Measurements from ENCODE around the gene CBX8. TPM values are rescaled to one million over a fixed set of nuclear protein-coding genes. Genes with fewer than 3 reads are reported as not detected.
A peak's percentile ranks its signal among the peaks of the same experiment; 100 is the strongest.

CBX8 gene
- total and polyA plus RNA-seq, 2 of the 13 experiments (the other 11 are each of a cell fraction or from before 2014, with no cell fraction given) = 0.34 to 12.6 TPM

GRCh38 chr17:79821331-79822095 lies 24.6 kb upstream of the CBX8 start (continued):
- TF ChIP-seq, protein P1, sequence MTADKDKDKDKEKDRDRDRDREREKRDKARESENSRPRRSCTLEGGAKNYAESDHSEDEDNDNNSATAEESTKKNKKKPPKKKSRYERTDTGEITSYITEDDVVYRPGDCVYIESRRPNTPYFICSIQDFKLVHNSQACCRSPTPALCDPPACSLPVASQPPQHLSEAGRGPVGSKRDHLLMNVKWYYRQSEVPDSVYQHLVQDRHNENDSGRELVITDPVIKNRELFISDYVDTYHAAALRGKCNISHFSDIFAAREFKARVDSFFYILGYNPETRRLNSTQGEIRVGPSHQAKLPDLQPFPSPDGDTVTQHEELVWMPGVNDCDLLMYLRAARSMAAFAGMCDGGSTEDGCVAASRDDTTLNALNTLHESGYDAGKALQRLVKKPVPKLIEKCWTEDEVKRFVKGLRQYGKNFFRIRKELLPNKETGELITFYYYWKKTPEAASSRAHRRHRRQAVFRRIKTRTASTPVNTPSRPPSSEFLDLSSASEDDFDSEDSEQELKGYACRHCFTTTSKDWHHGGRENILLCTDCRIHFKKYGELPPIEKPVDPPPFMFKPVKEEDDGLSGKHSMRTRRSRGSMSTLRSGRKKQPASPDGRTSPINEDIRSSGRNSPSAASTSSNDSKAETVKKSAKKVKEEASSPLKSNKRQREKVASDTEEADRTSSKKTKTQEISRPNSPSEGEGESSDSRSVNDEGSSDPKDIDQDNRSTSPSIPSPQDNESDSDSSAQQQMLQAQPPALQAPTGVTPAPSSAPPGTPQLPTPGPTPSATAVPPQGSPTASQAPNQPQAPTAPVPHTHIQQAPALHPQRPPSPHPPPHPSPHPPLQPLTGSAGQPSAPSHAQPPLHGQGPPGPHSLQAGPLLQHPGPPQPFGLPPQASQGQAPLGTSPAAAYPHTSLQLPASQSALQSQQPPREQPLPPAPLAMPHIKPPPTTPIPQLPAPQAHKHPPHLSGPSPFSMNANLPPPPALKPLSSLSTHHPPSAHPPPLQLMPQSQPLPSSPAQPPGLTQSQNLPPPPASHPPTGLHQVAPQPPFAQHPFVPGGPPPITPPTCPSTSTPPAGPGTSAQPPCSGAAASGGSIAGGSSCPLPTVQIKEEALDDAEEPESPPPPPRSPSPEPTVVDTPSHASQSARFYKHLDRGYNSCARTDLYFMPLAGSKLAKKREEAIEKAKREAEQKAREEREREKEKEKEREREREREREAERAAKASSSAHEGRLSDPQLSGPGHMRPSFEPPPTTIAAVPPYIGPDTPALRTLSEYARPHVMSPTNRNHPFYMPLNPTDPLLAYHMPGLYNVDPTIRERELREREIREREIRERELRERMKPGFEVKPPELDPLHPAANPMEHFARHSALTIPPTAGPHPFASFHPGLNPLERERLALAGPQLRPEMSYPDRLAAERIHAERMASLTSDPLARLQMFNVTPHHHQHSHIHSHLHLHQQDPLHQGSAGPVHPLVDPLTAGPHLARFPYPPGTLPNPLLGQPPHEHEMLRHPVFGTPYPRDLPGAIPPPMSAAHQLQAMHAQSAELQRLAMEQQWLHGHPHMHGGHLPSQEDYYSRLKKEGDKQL (CRISPR knock-in tag; IDR thresholded peaks at IDR 0.05; ENCODE audit: low read depth) = peak; percentile 82; the same call in 1 of the 2 replicates
- TF ChIP-seq, protein P2, sequence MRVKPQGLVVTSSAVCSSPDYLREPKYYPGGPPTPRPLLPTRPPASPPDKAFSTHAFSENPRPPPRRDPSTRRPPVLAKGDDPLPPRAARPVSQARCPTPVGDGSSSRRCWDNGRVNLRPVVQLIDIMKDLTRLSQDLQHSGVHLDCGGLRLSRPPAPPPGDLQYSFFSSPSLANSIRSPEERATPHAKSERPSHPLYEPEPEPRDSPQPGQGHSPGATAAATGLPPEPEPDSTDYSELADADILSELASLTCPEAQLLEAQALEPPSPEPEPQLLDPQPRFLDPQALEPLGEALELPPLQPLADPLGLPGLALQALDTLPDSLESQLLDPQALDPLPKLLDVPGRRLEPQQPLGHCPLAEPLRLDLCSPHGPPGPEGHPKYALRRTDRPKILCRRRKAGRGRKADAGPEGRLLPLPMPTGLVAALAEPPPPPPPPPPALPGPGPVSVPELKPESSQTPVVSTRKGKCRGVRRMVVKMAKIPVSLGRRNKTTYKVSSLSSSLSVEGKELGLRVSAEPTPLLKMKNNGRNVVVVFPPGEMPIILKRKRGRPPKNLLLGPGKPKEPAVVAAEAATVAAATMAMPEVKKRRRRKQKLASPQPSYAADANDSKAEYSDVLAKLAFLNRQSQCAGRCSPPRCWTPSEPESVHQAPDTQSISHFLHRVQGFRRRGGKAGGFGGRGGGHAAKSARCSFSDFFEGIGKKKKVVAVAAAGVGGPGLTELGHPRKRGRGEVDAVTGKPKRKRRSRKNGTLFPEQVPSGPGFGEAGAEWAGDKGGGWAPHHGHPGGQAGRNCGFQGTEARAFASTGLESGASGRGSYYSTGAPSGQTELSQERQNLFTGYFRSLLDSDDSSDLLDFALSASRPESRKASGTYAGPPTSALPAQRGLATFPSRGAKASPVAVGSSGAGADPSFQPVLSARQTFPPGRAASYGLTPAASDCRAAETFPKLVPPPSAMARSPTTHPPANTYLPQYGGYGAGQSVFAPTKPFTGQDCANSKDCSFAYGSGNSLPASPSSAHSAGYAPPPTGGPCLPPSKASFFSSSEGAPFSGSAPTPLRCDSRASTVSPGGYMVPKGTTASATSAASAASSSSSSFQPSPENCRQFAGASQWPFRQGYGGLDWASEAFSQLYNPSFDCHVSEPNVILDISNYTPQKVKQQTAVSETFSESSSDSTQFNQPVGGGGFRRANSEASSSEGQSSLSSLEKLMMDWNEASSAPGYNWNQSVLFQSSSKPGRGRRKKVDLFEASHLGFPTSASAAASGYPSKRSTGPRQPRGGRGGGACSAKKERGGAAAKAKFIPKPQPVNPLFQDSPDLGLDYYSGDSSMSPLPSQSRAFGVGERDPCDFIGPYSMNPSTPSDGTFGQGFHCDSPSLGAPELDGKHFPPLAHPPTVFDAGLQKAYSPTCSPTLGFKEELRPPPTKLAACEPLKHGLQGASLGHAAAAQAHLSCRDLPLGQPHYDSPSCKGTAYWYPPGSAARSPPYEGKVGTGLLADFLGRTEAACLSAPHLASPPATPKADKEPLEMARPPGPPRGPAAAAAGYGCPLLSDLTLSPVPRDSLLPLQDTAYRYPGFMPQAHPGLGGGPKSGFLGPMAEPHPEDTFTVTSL (CRISPR knock-in tag; IDR thresholded peaks at IDR 0.05; ENCODE audit: borderline replicate concordance) = peak; percentile 93
- TF ChIP-seq RAD21 (CRISPR knock-in tag; IDR thresholded peaks at IDR 0.05) (no peak), ARID2 (CRISPR knock-in tag; IDR thresholded peaks at IDR 0.05; ENCODE audit: borderline replicate concordance) (no peak), NR2F2 (IDR thresholded peaks at IDR 0.05; ENCODE audit: borderline replicate concordance, low read depth) (peak; percentile 87)
- TF ChIP-seq, protein P3, sequence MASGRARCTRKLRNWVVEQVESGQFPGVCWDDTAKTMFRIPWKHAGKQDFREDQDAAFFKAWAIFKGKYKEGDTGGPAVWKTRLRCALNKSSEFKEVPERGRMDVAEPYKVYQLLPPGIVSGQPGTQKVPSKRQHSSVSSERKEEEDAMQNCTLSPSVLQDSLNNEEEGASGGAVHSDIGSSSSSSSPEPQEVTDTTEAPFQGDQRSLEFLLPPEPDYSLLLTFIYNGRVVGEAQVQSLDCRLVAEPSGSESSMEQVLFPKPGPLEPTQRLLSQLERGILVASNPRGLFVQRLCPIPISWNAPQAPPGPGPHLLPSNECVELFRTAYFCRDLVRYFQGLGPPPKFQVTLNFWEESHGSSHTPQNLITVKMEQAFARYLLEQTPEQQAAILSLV (CRISPR knock-in tag; IDR thresholded peaks at IDR 0.05; ENCODE audit: borderline replicate concordance) = no peak
- TF ChIP-seq, protein P4, sequence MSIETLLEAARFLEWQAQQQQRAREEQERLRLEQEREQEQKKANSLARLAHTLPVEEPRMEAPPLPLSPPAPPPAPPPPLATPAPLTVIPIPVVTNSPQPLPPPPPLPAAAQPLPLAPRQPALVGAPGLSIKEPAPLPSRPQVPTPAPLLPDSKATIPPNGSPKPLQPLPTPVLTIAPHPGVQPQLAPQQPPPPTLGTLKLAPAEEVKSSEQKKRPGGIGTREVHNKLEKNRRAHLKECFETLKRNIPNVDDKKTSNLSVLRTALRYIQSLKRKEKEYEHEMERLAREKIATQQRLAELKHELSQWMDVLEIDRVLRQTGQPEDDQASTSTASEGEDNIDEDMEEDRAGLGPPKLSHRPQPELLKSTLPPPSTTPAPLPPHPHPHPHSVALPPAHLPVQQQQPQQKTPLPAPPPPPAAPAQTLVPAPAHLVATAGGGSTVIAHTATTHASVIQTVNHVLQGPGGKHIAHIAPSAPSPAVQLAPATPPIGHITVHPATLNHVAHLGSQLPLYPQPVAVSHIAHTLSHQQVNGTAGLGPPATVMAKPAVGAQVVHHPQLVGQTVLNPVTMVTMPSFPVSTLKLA (IDR thresholded peaks at IDR 0.05) = no peak

Measured in HepG2 (cell line).